Liver (tissue), 9 donors: Measurements from ENCODE around the gene MYO5A. TPM values are rescaled to one million over a fixed set of nuclear protein-coding genes. Genes with fewer than 3 reads are reported as not detected.

Source experiments
- DNase-seq: peaks from one replicate; pipeline ENCODE4 v3.0.0-alpha.2; 2017; ENCODE audit warnings: low spot score
- H3K27ac ChIP-seq, 2 donors: one replicate each; pipeline ENCODE4 v1.7.0; 2013; ENCODE audit warnings: inconsistent platforms in 2 of 2, low read length in 2 of 2, control low read depth in 1 of 2, low read depth in 1 of 2, mild to moderate bottlenecking in 1 of 2
- H3K27me3 ChIP-seq, 4 donors: one replicate each; pipeline versions ENCODE4 v1.6.1 to v1.7.0; 2013; ENCODE audit warnings: low read length in 3 of 4, inconsistent platforms in 1 of 4, mild to moderate bottlenecking in 1 of 4, moderate library complexity in 1 of 4; ENCODE audit not compliant: control insufficient read depth in 4 of 4, insufficient read depth in 4 of 4
- H3K36me3 ChIP-seq, 4 donors: one replicate each; pipeline versions ENCODE4 v1.6.1 to v1.7.0; 2013; ENCODE audit warnings: low read length in 3 of 4, mild to moderate bottlenecking in 3 of 4, low read depth in 1 of 4, moderate library complexity in 1 of 4; ENCODE audit not compliant: control insufficient read depth in 4 of 4, insufficient read depth in 3 of 4
- H3K4me1 ChIP-seq, 4 donors: one replicate each; pipeline versions ENCODE4 v1.6.1 to v1.7.0; 2013; ENCODE audit warnings: low read length in 3 of 4, mild to moderate bottlenecking in 3 of 4, moderate library complexity in 1 of 4; ENCODE audit not compliant: control insufficient read depth in 4 of 4, insufficient read depth in 4 of 4
- H3K4me3 ChIP-seq, 3 donors: one replicate each; pipeline versions ENCODE4 v1.6.1 to v1.7.0; 2013; ENCODE audit warnings: low read length in 3 of 3, control low read depth in 1 of 3, low read depth in 1 of 3, mild to moderate bottlenecking in 1 of 3
- H3K9ac ChIP-seq, 2 donors: one replicate each; pipeline ENCODE4 v1.7.0; 2013; ENCODE audit warnings: low read length in 2 of 2, mild to moderate bottlenecking in 2 of 2, moderate library complexity in 2 of 2, control low read depth in 1 of 2, low read depth in 1 of 2
- H3K9me3 ChIP-seq, 4 donors: one replicate each; pipeline versions ENCODE4 v1.6.1 to v1.7.0; 2013; ENCODE audit warnings: low read length in 3 of 4; ENCODE audit not compliant: control insufficient read depth in 4 of 4
- ATF3 ChIP-seq: IDR thresholded peaks from 2 replicates; pipeline ENCODE4 v1.6.1; 2016; ENCODE audit warnings: antibody characterized with exemption
- CTCF ChIP-seq: fragments of 150-350 bp; IDR thresholded peaks from 2 replicates; pipeline ENCODE4 v1.5.1; 2017; ENCODE audit warnings: improper control_type of control experiment, low read depth, low read length; ENCODE audit not compliant: missing input control
- EGR1 ChIP-seq, 2 donors: IDR thresholded peaks; 2 replicates each; pipeline ENCODE4 v1.6.1; 2016 to 2018; ENCODE audit warnings: antibody characterized with exemption in 2 of 2, low read depth in 2 of 2
- FOXA1 ChIP-seq: IDR thresholded peaks from 2 replicates; pipeline ENCODE4 v1.6.1; 2016; ENCODE audit warnings: antibody characterized with exemption
- FOXA2 ChIP-seq: IDR thresholded peaks from 2 replicates; pipeline ENCODE4 v1.6.1; 2016; ENCODE audit warnings: antibody characterized with exemption
- GABPA ChIP-seq, 2 donors: IDR thresholded peaks in 1 of 2; conservative IDR thresholded peaks in 1 of 2; 2 replicates each; pipeline ENCODE4 v1.6.1; 2016; ENCODE audit warnings: antibody characterized with exemption in 2 of 2, mild to moderate bottlenecking in 1 of 2, moderate library complexity in 1 of 2
- HNF4A ChIP-seq, 2 donors: conservative IDR thresholded peaks; 2 replicates each; pipeline ENCODE4 v1.6.1; 2016; ENCODE audit warnings: antibody characterized with exemption in 2 of 2, mild to moderate bottlenecking in 2 of 2
- HNF4G ChIP-seq: IDR thresholded peaks from 2 replicates; pipeline ENCODE4 v1.6.1; 2016; ENCODE audit warnings: antibody characterized with exemption
- JUND ChIP-seq, 2 donors: IDR thresholded peaks; 2 replicates each; pipeline ENCODE4 v1.6.1; 2016; ENCODE audit warnings: antibody characterized with exemption in 2 of 2
- MAX ChIP-seq: IDR thresholded peaks from 2 replicates; pipeline ENCODE4 v1.6.1; 2016; ENCODE audit warnings: antibody characterized with exemption
- NR2F2 ChIP-seq: IDR thresholded peaks from 2 replicates; pipeline ENCODE4 v1.6.1; 2016; ENCODE audit warnings: antibody characterized with exemption
- RAD21 ChIP-seq, 2 donors: IDR thresholded peaks; 2 replicates each; pipeline ENCODE4 v1.6.1; 2016; ENCODE audit warnings: antibody characterized with exemption in 2 of 2, mild to moderate bottlenecking in 2 of 2
- RXRA ChIP-seq, 2 donors: IDR thresholded peaks; 2 replicates each; pipeline ENCODE4 v1.6.1; 2017 to 2018; ENCODE audit warnings: antibody characterized with exemption in 2 of 2, mild to moderate bottlenecking in 1 of 2
- SP1 ChIP-seq: IDR thresholded peaks from 2 replicates; pipeline ENCODE4 v1.6.1; 2018; ENCODE audit warnings: antibody characterized with exemption, mild to moderate bottlenecking
- TAF1 ChIP-seq: conservative IDR thresholded peaks from 2 replicates; pipeline ENCODE4 v1.6.1; 2016; ENCODE audit warnings: antibody characterized with exemption, mild to moderate bottlenecking
- YY1 ChIP-seq: IDR thresholded peaks from 2 replicates; pipeline ENCODE4 v1.6.1; 2016; ENCODE audit warnings: antibody characterized with exemption, mild to moderate bottlenecking
- ZBTB33 ChIP-seq: IDR thresholded peaks from 2 replicates; pipeline ENCODE4 v1.6.1; 2016; ENCODE audit warnings: antibody characterized with exemption
- WGBS: extraction: QIAGEN DNeasy Blood & Tissue Kit; methylation state at CpG from one replicate; pipeline ENCODE4 v1.1.7; 2013; 5-methylcytosine and 5-hydroxymethylcytosine counted together
- polyA plus RNA-seq, 2 donors: library from polyadenylated mRNA; stranded (reverse) in 1 of 2; unstranded in 1 of 2; fragments of 200-250 nt in 1 of 2; fragments of >200 nt in 1 of 2; fragmentation: Nextera tagmentation in 1 of 2; extraction: Ambion mirVana in 1 of 2; gene quantifications; one replicate each; pipeline versions ENCODE4 v1.2.1 to v1.2.3, GENCODE V29; 2013 to 2015
- total RNA-seq, 2 donors: library from RNA; depleted of rRNA; stranded (reverse); fragments of >200 nt; gene quantifications; one replicate each; pipeline ENCODE4 v1.2.3, GENCODE V29; 2014
- TF ChIP-seq, protein P1 (sequence below): IDR thresholded peaks from 2 replicates; pipeline ENCODE4 v1.6.1; 2016; ENCODE audit warnings: antibody characterized with exemption, mild to moderate bottlenecking
- donor health status: healthy.
- donor health status: healthy.
- donor health status: healthy.
- donor health status: healthy.
- donor health status: healthy.

Gene MYO5A
- total and polyA plus RNA-seq, 4 donors = 1.0 to 7.1 (median 3.0) TPM

GRCh38 chr15:52348056-52348745 is 180.5 kb downstream of the MYO5A start:
- WGBS = 94% methylated on average over 5 of the region's 5 CpGs

More at GRCh38 chr15:52348056-52348745, 180.5 kb downstream of the MYO5A start:
- DNase-seq = no peak
- TF ChIP-seq RXRA (IDR thresholded peaks at IDR 0.05) (no peak), ZBTB33 (no peak), GABPA (IDR thresholded peaks at IDR 0.05 in 1 of 2, conservative IDR thresholded peaks at IDR 0.05 in 1 of 2) (no peak), CTCF (no peak), FOXA2 (no peak), ATF3 (no peak), MAX (no peak), HNF4G (no peak), SP1 (no peak), YY1 (no peak), HNF4A (conservative IDR thresholded peaks at IDR 0.05) (no peak), TAF1 (no peak), JUND (IDR thresholded peaks at IDR 0.05) (no peak), FOXA1 (no peak), NR2F2 (no peak), EGR1 (IDR thresholded peaks at IDR 0.05; ENCODE audit: low read depth in 2 of 2) (no peak), RAD21 (IDR thresholded peaks at IDR 0.05) (no peak)
- TF ChIP-seq, protein P1, sequence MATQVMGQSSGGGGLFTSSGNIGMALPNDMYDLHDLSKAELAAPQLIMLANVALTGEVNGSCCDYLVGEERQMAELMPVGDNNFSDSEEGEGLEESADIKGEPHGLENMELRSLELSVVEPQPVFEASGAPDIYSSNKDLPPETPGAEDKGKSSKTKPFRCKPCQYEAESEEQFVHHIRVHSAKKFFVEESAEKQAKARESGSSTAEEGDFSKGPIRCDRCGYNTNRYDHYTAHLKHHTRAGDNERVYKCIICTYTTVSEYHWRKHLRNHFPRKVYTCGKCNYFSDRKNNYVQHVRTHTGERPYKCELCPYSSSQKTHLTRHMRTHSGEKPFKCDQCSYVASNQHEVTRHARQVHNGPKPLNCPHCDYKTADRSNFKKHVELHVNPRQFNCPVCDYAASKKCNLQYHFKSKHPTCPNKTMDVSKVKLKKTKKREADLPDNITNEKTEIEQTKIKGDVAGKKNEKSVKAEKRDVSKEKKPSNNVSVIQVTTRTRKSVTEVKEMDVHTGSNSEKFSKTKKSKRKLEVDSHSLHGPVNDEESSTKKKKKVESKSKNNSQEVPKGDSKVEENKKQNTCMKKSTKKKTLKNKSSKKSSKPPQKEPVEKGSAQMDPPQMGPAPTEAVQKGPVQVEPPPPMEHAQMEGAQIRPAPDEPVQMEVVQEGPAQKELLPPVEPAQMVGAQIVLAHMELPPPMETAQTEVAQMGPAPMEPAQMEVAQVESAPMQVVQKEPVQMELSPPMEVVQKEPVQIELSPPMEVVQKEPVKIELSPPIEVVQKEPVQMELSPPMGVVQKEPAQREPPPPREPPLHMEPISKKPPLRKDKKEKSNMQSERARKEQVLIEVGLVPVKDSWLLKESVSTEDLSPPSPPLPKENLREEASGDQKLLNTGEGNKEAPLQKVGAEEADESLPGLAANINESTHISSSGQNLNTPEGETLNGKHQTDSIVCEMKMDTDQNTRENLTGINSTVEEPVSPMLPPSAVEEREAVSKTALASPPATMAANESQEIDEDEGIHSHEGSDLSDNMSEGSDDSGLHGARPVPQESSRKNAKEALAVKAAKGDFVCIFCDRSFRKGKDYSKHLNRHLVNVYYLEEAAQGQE = no peak
- H3K27ac ChIP-seq = no peak overlapping the region
- H3K9ac ChIP-seq = no peak overlapping the region
- H3K4me3 ChIP-seq = no peak overlapping the region
- no peaks in the 10 kb centered on the region for H3K36me3 ChIP-seq
- H3K4me1 ChIP-seq = peaks cover 0 to 1% (median 0%) of the 10 kb centered on the region in 4 donors
- H3K27me3 ChIP-seq = no peaks in the 10 kb centered on the region
- no peaks in the 10 kb centered on the region for H3K9me3 ChIP-seq
